Caki2 (cell line): Measurements from ENCODE around the gene KLHL26. TPM values are rescaled to one million over a fixed set of nuclear protein-coding genes. Genes with fewer than 3 reads are reported as not detected.

Experiments
- DNase-seq: peaks from one replicate; pipeline ENCODE4 v3.0.0-alpha.2; 2015; ENCODE audit warnings: low read depth
- in situ Hi-C: cut with HindIII; loops from 2 replicates; pipeline ENCODE4 v1.10.0; 2016; ENCODE audit warnings: low sequenced_read_pairs, low pct_unique_long_range_greater_than_20kb, mixed read lengths
- total RNA-seq: library from RNA; depleted of rRNA; stranded (reverse); fragments of >200 nt; shearing (Covaris generic); gene quantifications from 2 replicates; pipeline ENCODE4 v1.2.3, GENCODE V29; 2014; ENCODE audit warnings: low replicate concordance

The KLHL26 gene
- total RNA-seq, 1 experiment from 2014 or later, result 11.2 TPM

- no peak for DNase-seq
- in situ Hi-C loops, result no loop called here
Measured at GRCh38 chr19:18698321-18699167, 61.7 kb downstream of the KLHL26 start.

- no peak for DNase-seq
- in situ Hi-C loops, result no loop called here
Measured at GRCh38 chr19:18699403-18700054, 62.7 kb downstream of the KLHL26 start.

GRCh38 chr19:18700501-18701249 lies 63.8 kb downstream of the KLHL26 start:
- in situ Hi-C loops, result no loop called here
- peak; percentile 74 for DNase-seq

- in situ Hi-C loops, result no loop called here
- DNase-seq, result no peak
Measured at GRCh38 chr19:18701250-18701608, 64.4 kb downstream of the KLHL26 start.

GRCh38 chr19:18704054-18704453 lies 67.2 kb downstream of the KLHL26 start:
- no peak for DNase-seq
- in situ Hi-C loops, result no loop called here

GRCh38 chr19:18704971-18705370 lies 68.1 kb downstream of the KLHL26 start:
- in situ Hi-C loops, result no loop called here
- no peak for DNase-seq

GRCh38 chr19:18708452-18709231 lies 71.8 kb downstream of the KLHL26 start:
- in situ Hi-C loops, result no loop called here
- no peak for DNase-seq

- DNase-seq, result no peak
- in situ Hi-C loops, result no loop called here
Measured at GRCh38 chr19:18709546-18709945, 72.7 kb downstream of the KLHL26 start.

- in situ Hi-C loops, result no loop called here
- no peak for DNase-seq
Measured at GRCh38 chr19:18710186-18710585, 73.4 kb downstream of the KLHL26 start.

- no peak for DNase-seq
- in situ Hi-C loops, result no loop called here
Measured at GRCh38 chr19:18710996-18711751, 74.3 kb downstream of the KLHL26 start.

GRCh38 chr19:18711893-18712292 lies 75.1 kb downstream of the KLHL26 start:
- in situ Hi-C loops, result no loop called here
- no peak for DNase-seq

- in situ Hi-C loops, result no loop called here
- no peak for DNase-seq
Measured at GRCh38 chr19:18712981-18713380, 76.2 kb downstream of the KLHL26 start.

- DNase-seq, result no peak
- in situ Hi-C loops, result no loop called here
Measured at GRCh38 chr19:18713550-18714117, 76.8 kb downstream of the KLHL26 start.

- in situ Hi-C loops, result no loop called here
- no peak for DNase-seq
Measured at GRCh38 chr19:18715416-18715815, 78.6 kb downstream of the KLHL26 start.

- in situ Hi-C loops, result no loop called here
- no peak for DNase-seq
Measured at GRCh38 chr19:18716857-18717256, 80.0 kb downstream of the KLHL26 start.

GRCh38 chr19:18717601-18718000 lies 80.8 kb downstream of the KLHL26 start:
- in situ Hi-C loops, result no loop called here
- no peak for DNase-seq

GRCh38 chr19:18718015-18718526 lies 81.2 kb downstream of the KLHL26 start:
- in situ Hi-C loops, result no loop called here

More at GRCh38 chr19:18718015-18718526, 81.2 kb downstream of the KLHL26 start:
- no peak for DNase-seq
